Duodenal mucosa (tissue), 2 donors: ENCODE results near the gene KCNK1.
A peak's percentile ranks its signal among the peaks of the same experiment; 100 is the strongest.
"Not testable (repeated sequence)": the region's sequence is repeated elsewhere in the genome, so short reads cannot be mapped to it uniquely, and the experiment has no call there.

Experiments used
- H3K27ac ChIP-seq: one replicate; pipeline ENCODE4 v1.7.0; 2013; ENCODE audit warnings: low read depth, low read length
- H3K27me3 ChIP-seq, 2 donors: one replicate each; pipeline ENCODE4 v1.7.0; 2013; ENCODE audit warnings: low read length in 2 of 2, control low read depth in 1 of 2; ENCODE audit not compliant: insufficient read depth in 2 of 2, control insufficient read depth in 1 of 2
- H3K36me3 ChIP-seq, 2 donors: one replicate each; pipeline ENCODE4 v1.7.0; 2013; ENCODE audit warnings: low read length in 2 of 2, control low read depth in 1 of 2; ENCODE audit not compliant: insufficient read depth in 2 of 2, control insufficient read depth in 1 of 2
- H3K4me1 ChIP-seq, 2 donors: one replicate each; pipeline ENCODE4 v1.7.0; 2013; ENCODE audit warnings: low read length in 2 of 2, control low read depth in 1 of 2; ENCODE audit not compliant: insufficient read depth in 2 of 2, control insufficient read depth in 1 of 2
- H3K4me3 ChIP-seq, 2 donors: one replicate each; pipeline ENCODE4 v1.7.0; 2013; ENCODE audit warnings: low read length in 2 of 2, low read depth in 1 of 2
- H3K9ac ChIP-seq, 2 donors: one replicate each; pipeline ENCODE4 v1.7.0; 2013; ENCODE audit warnings: low read length in 2 of 2, low read depth in 1 of 2
- H3K9me3 ChIP-seq, 2 donors: one replicate each; pipeline ENCODE4 v1.7.0; 2013; ENCODE audit warnings: low read length in 2 of 2, control low read depth in 1 of 2; ENCODE audit not compliant: control insufficient read depth in 1 of 2

KCNK1 gene

DNA sequence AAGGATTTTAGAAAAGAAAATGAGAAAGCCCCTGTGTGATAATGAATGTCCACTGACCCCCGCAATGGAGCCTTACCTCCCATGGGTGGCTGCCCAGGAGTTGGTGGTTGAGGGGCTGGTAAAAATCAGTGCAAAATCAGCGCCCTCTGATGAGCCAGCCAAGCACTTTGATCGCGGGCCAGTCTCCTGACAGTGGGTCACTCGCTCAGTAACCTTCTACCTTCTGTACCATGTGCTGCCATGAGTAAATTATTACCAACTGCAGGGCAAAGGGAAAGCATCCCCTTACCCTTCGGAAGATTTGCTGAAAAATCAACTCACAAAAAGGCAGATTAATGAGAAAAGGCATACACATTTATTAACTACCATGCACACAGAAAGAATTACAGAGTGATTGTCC lies 58.8 kb downstream of the KCNK1 start:
- Histone ChIP-seq H3K4me1 (peaks cover 20 to 31% of the 10 kb centered on the region in 2 donors), H3K9me3 (no peaks in the 10 kb centered on the region), H3K27ac (peak overlapping the region; percentile 13), H3K27me3 (no peaks in the 10 kb centered on the region), H3K4me3 (peak overlapping the region in 1 of 2 donors; percentile 33), H3K9ac (no peak overlapping the region), H3K36me3 (peaks cover 0 to 4% of the 10 kb centered on the region in 2 donors)

DNA sequence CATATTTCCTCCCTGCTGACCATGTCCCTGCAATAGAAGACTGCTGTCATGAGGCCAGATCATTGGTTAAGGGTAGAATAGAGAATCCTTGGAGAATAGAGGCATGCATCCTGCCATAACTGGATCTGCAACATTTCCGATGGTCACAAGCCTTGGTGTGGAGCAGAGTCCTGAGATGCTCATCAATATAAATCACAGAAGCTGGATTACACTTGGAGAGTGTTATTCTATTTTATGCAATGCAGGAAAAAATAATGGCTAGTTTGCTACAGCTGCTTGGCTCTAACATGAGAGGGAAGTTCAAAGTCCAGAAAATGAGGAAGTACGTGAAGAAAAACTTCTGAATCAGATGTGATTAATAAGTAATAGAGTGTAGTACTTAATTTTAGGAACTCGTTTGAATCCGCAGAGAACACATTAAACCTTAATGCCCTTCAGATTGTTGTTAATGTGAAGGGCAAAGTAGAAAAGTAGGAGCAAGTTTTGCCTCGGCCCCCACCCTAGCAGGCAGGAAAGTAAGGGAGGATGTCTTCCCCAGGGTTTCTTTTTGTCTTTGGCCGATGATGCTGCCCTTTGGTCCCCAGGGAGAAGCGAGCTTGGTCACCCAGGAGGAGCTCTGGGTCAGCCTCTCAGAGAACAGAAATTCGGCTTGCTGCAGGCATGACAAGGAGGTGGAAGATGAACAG lies 59.5 kb downstream of the KCNK1 start:
- Histone ChIP-seq H3K9ac (peak overlapping the region in 1 of 2 donors; percentile 22), H3K4me3 (peak overlapping the region; percentile 40 to 49), H3K27ac (peak overlapping the region; percentile 44), H3K9me3 (no peaks in the 10 kb centered on the region), H3K4me1 (peaks cover 20 to 27% of the 10 kb centered on the region in 2 donors), H3K27me3 (no peaks in the 10 kb centered on the region), H3K36me3 (peaks cover 0 to 4% of the 10 kb centered on the region in 2 donors)

DNA sequence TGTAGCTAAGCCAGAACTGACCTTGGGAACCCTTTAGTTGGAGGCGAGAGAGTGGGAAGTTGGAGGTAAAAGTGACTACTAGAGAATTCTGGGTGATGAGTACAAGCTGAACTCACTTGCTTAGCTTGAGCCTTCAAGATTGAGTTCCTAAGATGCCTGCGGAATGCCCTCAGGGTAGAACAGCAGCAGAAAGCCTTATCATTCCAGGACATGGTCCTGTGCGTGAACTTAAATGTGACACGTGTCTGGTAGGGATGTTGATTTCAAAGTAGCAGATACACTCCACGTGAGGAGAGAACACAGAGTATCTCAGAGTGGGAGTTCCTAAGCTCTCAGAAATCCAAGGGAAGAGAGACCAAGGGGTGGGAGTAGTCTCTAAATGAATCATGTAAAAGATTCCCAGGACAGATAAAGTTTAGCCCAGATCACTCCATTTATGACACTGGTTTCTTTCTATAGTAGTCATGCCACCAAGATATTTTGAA lies 60.1 kb downstream of the KCNK1 start:
- Histone ChIP-seq H3K27ac (peak overlapping the region; percentile 44), H3K27me3 (no peaks in the 10 kb centered on the region), H3K4me1 (peaks cover 20 to 27% of the 10 kb centered on the region in 2 donors), H3K4me3 (peak overlapping the region; percentile 40 to 49), H3K9me3 (no peaks in the 10 kb centered on the region), H3K36me3 (peaks cover 0 to 4% of the 10 kb centered on the region in 2 donors), H3K9ac (peak overlapping the region in 1 of 2 donors; percentile 33)

DNA sequence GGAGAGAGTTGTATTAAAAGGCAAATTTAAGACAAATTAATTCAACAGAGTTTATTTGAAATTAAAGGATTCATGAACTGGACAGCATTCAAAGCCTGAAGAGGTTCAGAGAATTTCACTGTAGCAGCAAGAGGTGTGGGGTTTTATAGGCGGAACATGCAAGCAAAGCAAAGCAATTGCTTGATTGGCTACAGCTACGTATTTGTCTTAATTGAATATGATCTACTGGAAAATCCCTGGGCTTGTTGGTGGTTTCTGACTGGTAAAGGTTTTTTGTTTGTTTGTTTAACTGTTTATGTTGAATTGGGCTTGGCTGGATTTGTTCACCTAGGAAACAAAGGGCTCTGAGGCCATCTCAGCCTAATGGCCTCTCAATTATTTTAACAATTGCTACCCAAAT lies 61.5 kb downstream of the KCNK1 start:
- H3K9ac ChIP-seq = no peak overlapping the region
- no peaks in the 10 kb centered on the region for H3K9me3 ChIP-seq

DNA sequence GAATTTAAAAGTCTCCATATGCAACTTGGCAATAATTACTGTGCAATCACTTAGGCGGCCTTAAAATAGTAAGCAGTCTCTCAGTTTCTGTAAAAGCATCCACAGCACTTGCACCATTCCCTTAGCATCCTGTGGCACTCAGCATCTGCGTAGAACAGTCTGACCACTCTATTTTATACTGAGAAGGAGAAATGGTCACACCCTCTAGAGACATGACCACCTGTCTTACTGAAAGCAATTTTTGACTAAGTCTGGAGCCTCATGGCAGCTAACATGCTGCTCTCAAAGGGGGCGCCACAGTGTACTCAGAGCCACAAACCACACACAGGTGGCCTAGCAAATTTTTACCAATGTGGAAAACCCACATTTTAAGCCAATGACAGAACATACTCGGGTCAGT lies 62.0 kb downstream of the KCNK1 start:
- Histone ChIP-seq H3K27ac (no peak overlapping the region), H3K36me3 (peaks cover 0 to 4% of the 10 kb centered on the region in 2 donors), H3K4me1 (peaks cover 20 to 27% of the 10 kb centered on the region in 2 donors), H3K9ac (no peak overlapping the region), H3K4me3 (no peak overlapping the region), H3K9me3 (no peaks in the 10 kb centered on the region), H3K27me3 (no peaks in the 10 kb centered on the region)

More for the DNA sequence above, 61.5 kb downstream of the KCNK1 start:
- Histone ChIP-seq H3K27ac (no peak overlapping the region), H3K27me3 (no peaks in the 10 kb centered on the region), H3K4me1 (peaks cover 20 to 27% of the 10 kb centered on the region in 2 donors), H3K36me3 (peaks cover 0 to 4% of the 10 kb centered on the region in 2 donors), H3K4me3 (no peak overlapping the region)

DNA sequence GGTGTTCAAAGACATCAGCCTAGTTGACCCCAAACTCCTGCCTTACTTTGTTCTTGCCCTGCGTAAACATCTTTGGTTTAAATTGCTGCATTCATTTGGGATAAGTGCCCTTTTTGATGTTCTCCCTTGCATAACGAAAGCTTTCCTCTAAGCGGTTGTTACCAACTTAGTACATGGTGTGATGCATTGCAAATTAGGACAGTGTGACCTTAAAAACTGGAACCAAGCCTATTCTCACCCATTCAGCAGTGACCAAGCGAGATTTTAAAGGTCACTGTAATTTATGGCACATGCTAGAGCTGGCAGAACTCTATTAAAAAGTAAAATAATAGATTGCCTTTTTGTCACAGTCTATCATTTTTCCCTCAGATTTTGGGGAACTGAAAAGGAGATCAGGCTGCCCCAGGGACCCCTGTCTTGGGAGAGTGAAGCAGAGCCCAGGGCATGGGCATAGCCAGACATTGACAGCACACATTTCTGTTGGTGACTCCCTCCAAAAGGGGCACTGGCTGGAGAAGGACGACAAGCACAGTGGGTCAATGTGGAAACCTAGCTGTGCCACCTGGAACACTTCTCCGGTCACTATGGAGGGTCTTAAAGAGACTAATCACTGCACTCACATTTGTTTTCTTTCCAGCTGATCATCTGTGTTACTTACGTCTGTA lies 63.9 kb downstream of the KCNK1 start:
- no peaks in the 10 kb centered on the region for H3K36me3 ChIP-seq
- peaks cover 17 to 20% of the 10 kb centered on the region in 2 donors for H3K4me1 ChIP-seq
- H3K4me3 ChIP-seq = no peak overlapping the region
- no peak overlapping the region for H3K27ac ChIP-seq
- H3K27me3 ChIP-seq = no peaks in the 10 kb centered on the region
- no peaks in the 10 kb centered on the region for H3K9me3 ChIP-seq
- H3K9ac ChIP-seq = no peak overlapping the region

DNA sequence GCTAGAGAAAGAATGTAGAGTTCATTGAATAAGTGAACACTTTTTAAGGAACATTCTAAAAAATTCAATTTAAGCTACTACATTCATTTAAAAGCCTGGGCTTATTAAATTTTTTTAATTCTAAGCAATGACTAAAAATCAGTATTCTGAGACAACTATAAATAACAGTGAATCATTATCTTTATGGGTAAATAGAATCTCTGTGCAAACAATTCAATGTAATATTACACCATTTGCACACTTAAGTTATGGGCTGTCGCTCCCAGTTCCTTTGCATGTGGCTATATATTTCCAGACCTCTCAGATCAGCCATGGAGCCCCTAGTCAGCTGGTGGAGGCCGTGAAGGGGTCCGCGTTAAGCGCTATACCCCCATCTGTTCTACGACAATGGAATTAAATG lies 65.1 kb downstream of the KCNK1 start:
- Histone ChIP-seq H3K4me3 (no peak overlapping the region), H3K9ac (no peak overlapping the region), H3K27me3 (no peaks in the 10 kb centered on the region), H3K4me1 (peaks cover 6 to 9% of the 10 kb centered on the region in 2 donors), H3K9me3 (no peaks in the 10 kb centered on the region), H3K27ac (no peak overlapping the region), H3K36me3 (no peaks in the 10 kb centered on the region)

DNA sequence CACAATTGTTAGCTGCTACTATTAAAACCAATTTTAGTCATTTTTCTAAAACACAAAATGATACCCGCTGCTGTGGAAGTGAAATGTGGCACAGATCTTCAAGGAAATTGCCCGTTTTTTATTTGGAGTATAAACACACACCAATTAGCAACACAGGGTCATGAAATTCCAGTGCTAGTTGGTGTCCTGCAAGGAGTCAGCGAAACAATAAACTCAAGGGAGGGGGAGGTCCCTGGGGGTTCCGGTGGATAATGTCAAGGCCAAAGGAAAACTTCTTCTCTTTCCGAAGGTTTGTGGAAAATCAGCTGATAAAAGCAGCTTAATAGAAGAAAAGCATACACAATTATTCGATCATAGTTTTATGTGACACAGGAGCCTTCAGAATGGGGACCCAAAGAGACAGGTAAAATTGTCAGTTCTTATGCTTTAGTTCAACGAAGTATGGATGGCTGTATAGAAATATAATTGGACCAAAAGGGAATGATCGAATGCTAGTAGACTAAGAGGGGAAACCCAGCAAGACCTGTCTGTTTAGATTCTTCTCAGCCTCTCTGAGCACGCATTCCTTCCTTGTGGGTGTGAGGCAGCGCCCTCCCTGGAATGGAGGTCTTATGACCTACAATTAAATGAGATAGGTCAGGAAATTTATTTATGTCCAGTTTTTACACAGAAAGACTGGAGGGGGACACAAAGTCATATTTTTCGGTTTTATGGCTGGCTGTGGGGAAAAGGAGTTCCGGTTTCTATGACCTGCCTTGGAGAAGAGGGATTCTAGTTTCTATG lies 65.9 kb downstream of the KCNK1 start:
- H3K4me1 ChIP-seq = peaks cover 0 to 2% of the 10 kb centered on the region in 2 donors
- no peak overlapping the region for H3K4me3 ChIP-seq
- H3K9ac ChIP-seq = no peak overlapping the region
- H3K27me3 ChIP-seq = no peaks in the 10 kb centered on the region
- H3K27ac ChIP-seq = no peak overlapping the region
- H3K36me3 ChIP-seq = no peaks in the 10 kb centered on the region
- no peaks in the 10 kb centered on the region for H3K9me3 ChIP-seq

DNA sequence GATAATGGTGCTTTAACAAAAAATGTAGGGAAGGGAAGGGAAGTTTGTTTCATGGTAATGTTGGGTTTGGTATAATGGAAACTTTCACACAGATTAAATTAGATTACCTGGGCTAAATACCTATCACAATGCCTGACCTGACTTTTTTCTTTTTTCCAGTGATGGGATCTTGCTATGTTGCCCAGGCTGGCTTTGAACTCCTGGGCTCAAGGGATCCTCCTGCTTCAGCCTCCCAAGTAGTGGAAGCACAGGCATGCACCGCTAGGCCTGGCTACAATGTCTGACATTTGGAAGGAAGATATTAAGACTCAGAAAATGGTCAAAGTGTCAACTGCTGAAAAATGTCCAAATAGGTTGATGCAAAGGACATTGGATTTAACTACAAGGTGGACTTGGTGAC lies 67.4 kb downstream of the KCNK1 start:
- Histone ChIP-seq H3K9me3 (no peaks in the 10 kb centered on the region), H3K36me3 (no peaks in the 10 kb centered on the region), H3K9ac (no peak overlapping the region), H3K27ac (no peak overlapping the region), H3K4me3 (no peak overlapping the region), H3K27me3 (no peaks in the 10 kb centered on the region), H3K4me1 (no peaks in the 10 kb centered on the region)

DNA sequence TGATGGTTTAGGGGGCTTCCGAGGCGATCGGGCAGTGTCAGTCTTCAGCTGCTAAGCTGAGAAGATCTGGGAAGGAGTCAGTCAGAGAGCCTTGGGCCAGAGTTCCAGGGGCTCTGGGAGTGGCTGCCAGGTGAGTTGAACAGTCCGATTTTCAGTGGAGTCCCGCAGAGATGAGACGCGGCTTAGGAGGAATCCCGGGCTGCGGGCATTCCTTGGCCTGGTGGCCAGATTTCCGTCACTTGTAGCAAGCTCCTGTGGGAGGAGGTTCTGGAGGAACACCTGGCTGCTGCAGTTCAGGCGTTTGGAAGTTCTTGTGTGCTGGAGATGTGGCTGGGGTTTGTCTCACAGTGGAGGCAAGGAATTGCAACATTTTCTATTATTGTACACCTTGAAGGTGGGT lies 72.7 kb downstream of the KCNK1 start:
- not testable (repeated sequence) for H3K27ac ChIP-seq, H3K9ac ChIP-seq, H3K4me3 ChIP-seq, H3K36me3 ChIP-seq, H3K9me3 ChIP-seq, H3K27me3 ChIP-seq, H3K4me1 ChIP-seq
